CD4-positive, alpha-beta T cell (primary cell): ENCODE data around the gene SREBF1. TPM values are rescaled to one million over a fixed set of nuclear protein-coding genes. Genes with fewer than 3 reads are reported as not detected.
A peak's percentile ranks its signal among the peaks of the same experiment; 100 is the strongest.

ENCODE experiments used
- ATAC-seq: fragments of 200-7000 bp; cut with Tn5 transposase; one replicate; pipeline ENCODE4 v1.10.0; 2022; ENCODE audit warnings: mild to moderate bottlenecking; ENCODE audit not compliant: poor library complexity
- CTCF ChIA-PET: fragments of 350-600 bp; sonication (Branson Sonifier 250); formaldehyde crosslinking; loops from one replicate; lab custom pipeline; 2021; ENCODE audit warnings: antibody characterized with exemption, inconsistent platforms; lab: Charles Lee
- POLR2A ChIA-PET: fragments of 350-600 bp; sonication (Branson Sonifier 250); formaldehyde crosslinking; loops from one replicate; lab custom pipeline; 2021; ENCODE audit warnings: antibody characterized with exemption, inconsistent platforms; lab: Charles Lee
- DNase-seq, 14 experiments: peaks; one replicate each; pipeline ENCODE4 v3.0.0-alpha.2; 2013 to 2020; ENCODE audit warnings: mixed read lengths in 2 of 14
- H3K27ac ChIP-seq, 2 donors: one replicate each; pipeline versions ENCODE4 v1.5.1 to v1.7.0; 2013; ENCODE audit warnings: low read length in 2 of 2, low read depth in 1 of 2, mild to moderate bottlenecking in 1 of 2
- H3K27me3 ChIP-seq, 2 experiments: 1 replicate in 1 of 2; 2 replicates in 1 of 2; pipeline versions ENCODE4 v1.6.1 to v1.7.0; 2013; ENCODE audit warnings: low read length in 2 of 2, control low read depth in 1 of 2, mild to moderate bottlenecking in 1 of 2, moderate library complexity in 1 of 2; ENCODE audit not compliant: insufficient read depth in 2 of 2, control insufficient read depth in 1 of 2
- H3K36me3 ChIP-seq: one replicate; pipeline ENCODE4 v1.6.1; 2013; ENCODE audit warnings: low read length, control low read depth; ENCODE audit not compliant: insufficient read depth
- H3K4me1 ChIP-seq: one replicate; pipeline ENCODE4 v1.6.1; 2013; ENCODE audit warnings: low read length, control low read depth; ENCODE audit not compliant: insufficient read depth
- H3K4me3 ChIP-seq: one replicate; pipeline ENCODE4 v1.5.1; 2013; ENCODE audit warnings: mild to moderate bottlenecking, low read length, moderate library complexity
- H3K9me3 ChIP-seq, 2 experiments: 1 replicate in 1 of 2; 2 replicates in 1 of 2; pipeline versions ENCODE4 v1.6.1 to v1.7.0; 2013; ENCODE audit warnings: low read length in 2 of 2, mild to moderate bottlenecking in 2 of 2, control low read depth in 1 of 2, moderate library complexity in 1 of 2; ENCODE audit not compliant: control insufficient read depth in 1 of 2, insufficient read depth in 1 of 2
- H3K27ac Mint-ChIP-seq: one replicate; pipeline ENCODE4 v1.8.0; 2020; ENCODE audit warnings: mixed read lengths
- H3K27me3 Mint-ChIP-seq: one replicate; pipeline ENCODE4 v1.8.0; 2021; ENCODE audit warnings: mixed read lengths
- H3K36me3 Mint-ChIP-seq: one replicate; pipeline ENCODE4 v1.8.0; 2021; ENCODE audit warnings: low read depth, mixed read lengths
- H3K4me1 Mint-ChIP-seq: one replicate; pipeline ENCODE4 v1.8.0; 2021; ENCODE audit warnings: low read depth, mixed read lengths
- H3K4me3 Mint-ChIP-seq: one replicate; pipeline ENCODE4 v1.8.0; 2020; ENCODE audit warnings: mild to moderate bottlenecking, mixed read lengths
- H3K9me3 Mint-ChIP-seq: one replicate; pipeline ENCODE4 v1.8.0; 2020; ENCODE audit warnings: mixed read lengths
- CTCF ChIP-seq: fragments of 200-600 bp; IDR thresholded peaks from one replicate; pipeline ENCODE4 v1.8.0; 2022; ENCODE audit warnings: antibody characterized with exemption, mild to moderate bottlenecking
- intact Hi-C, 2 experiments: fragments of 100-400 bp; cut with DNase I in 1 of 2; cut with micrococcal nuclease in 1 of 2; formaldehyde crosslinking; loops; one replicate each; pipeline versions ENCODE4 v1.15.1 to v1.9.0; 2023 to 2025; cut with DNase I, micrococcal nuclease
- total RNA-seq, 174 experiments: library from RNA in 2 of 174; stranded (reverse) in 2 of 174; gene quantifications; one replicate each; pipeline ENCODE4 v1.2.3 and lab custom pipeline; 2021 to 2026

The SREBF1 gene
- total RNA-seq, 2 experiments from 2014 or later, result 249 to 264 TPM

GRCh38 chr17:17833658-17834357 lies 3.0 kb downstream of the SREBF1 start:
- no peak for DNase-seq
- peaks cover 74% of the 10 kb centered on the region for H3K4me1 ChIP-seq
- ATAC-seq, result no peak
- peaks cover 17% of the 10 kb centered on the region for H3K36me3 ChIP-seq
- ChIA-PET POLR2A (interaction anchor here (0.7 to 4.4 kb wide), 3 partner anchors 15 to 135 kb away, joined by 3 to 71 read pairs (median 3); no protein-coding TSS in a partner anchor), CTCF (interaction anchor here (0.6 to 2.3 kb wide), 4 partner anchors 16 to 194 kb away, joined by 3 to 8 read pairs (median 4); no protein-coding TSS in a partner anchor)
- peaks cover 72% of the 10 kb centered on the region for H3K4me1 Mint-ChIP-seq
- H3K27ac ChIP-seq, result peak overlapping the region in 1 of 2 donors; percentile 30
- no peaks in the 10 kb centered on the region for H3K9me3 Mint-ChIP-seq
- H3K4me3 Mint-ChIP-seq, result peak overlapping the region; percentile 94
- no peaks in the 10 kb centered on the region for H3K27me3 ChIP-seq
- no peak overlapping the region for H3K4me3 ChIP-seq
- H3K36me3 Mint-ChIP-seq, result peaks cover 24% of the 10 kb centered on the region
- TF ChIP-seq CTCF, result no peak
- peak overlapping the region; percentile 98 for H3K27ac Mint-ChIP-seq
- intact Hi-C loops, result loop anchor here in 1 of 2 experiments (1.0 kb wide), 1 partner anchor 10 kb away; no protein-coding TSS in a partner anchor
- H3K9me3 ChIP-seq, result no peaks in the 10 kb centered on the region
- H3K27me3 Mint-ChIP-seq, result no peaks in the 10 kb centered on the region

DNA sequence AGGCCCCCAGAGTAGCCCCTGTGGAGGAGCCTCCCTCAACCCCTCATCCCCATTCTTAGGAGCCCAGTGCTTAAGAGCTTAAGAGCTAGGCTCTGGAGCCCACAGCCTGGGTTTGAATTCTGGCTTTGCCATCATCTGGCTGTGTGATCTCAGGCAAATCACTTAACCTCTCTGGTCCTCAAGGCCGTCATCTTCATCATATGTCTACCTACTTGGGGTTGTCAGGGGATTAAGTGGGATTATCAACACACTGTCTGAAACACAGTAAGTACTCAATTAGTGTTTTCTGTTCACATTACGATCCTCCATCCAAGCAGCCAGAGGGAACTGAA lies 4.8 kb downstream of the SREBF1 start:
- peak overlapping the region; percentile 67 for H3K27ac Mint-ChIP-seq
- H3K36me3 Mint-ChIP-seq, result peaks cover 24% of the 10 kb centered on the region

GRCh38 chr17:17831208-17832031 lies 5.4 kb downstream of the SREBF1 start:
- H3K4me1 ChIP-seq, result peaks cover 77% of the 10 kb centered on the region
- Mint-ChIP-seq H3K4me3 (no peak overlapping the region), H3K27me3 (no peaks in the 10 kb centered on the region), H3K4me1 (peaks cover 71% of the 10 kb centered on the region), H3K9me3 (no peaks in the 10 kb centered on the region), H3K36me3 (peaks cover 24% of the 10 kb centered on the region), H3K27ac (no peak overlapping the region)
- intact Hi-C loops, result no loop called here
- H3K27ac ChIP-seq, result no peak overlapping the region
- DNase-seq (no peak), ATAC-seq (no peak)
- no peak overlapping the region for H3K4me3 ChIP-seq
- CTCF ChIA-PET, result no interaction called here
- H3K27me3 ChIP-seq, result no peaks in the 10 kb centered on the region
- POLR2A ChIA-PET, result no interaction called here
- no peak for TF ChIP-seq CTCF
- peaks cover 19% of the 10 kb centered on the region for H3K36me3 ChIP-seq
- no peaks in the 10 kb centered on the region for H3K9me3 ChIP-seq

More for the DNA sequence above, 4.8 kb downstream of the SREBF1 start:
- POLR2A ChIA-PET, result no interaction called here
- peaks cover 19% of the 10 kb centered on the region for H3K36me3 ChIP-seq
- no peak overlapping the region for H3K4me3 ChIP-seq
- no peak for TF ChIP-seq CTCF
- no peaks in the 10 kb centered on the region for H3K27me3 ChIP-seq
- H3K27me3 Mint-ChIP-seq, result no peaks in the 10 kb centered on the region
- CTCF ChIA-PET, result no interaction called here
- H3K9me3 Mint-ChIP-seq, result no peaks in the 10 kb centered on the region
- H3K4me3 Mint-ChIP-seq, result no peak overlapping the region
- intact Hi-C loops, result no loop called here
- no peak overlapping the region for H3K27ac ChIP-seq
- peaks cover 74% of the 10 kb centered on the region for H3K4me1 ChIP-seq
- H3K9me3 ChIP-seq, result no peaks in the 10 kb centered on the region
- DNase-seq (no peak), ATAC-seq (no peak)
- peaks cover 67% of the 10 kb centered on the region for H3K4me1 Mint-ChIP-seq
